Activated CD4-positive, alpha-beta T cell treated with anti-CD3 and anti-CD28 coated beads, Interleukin-2, amount 10 ng/mL, durations not matched to agents 24 days and 14 days (primary cell): ENCODE measurements around the gene WDR64. TPM values are rescaled to one million over a fixed set of nuclear protein-coding genes. Genes with fewer than 3 reads are reported as not detected.

Experiments used
- DNase-seq: peaks from one replicate; pipeline ENCODE4 v3.0.0; 2022
- H3K27ac Mint-ChIP-seq: one replicate; pipeline ENCODE4 v1.8.0; 2022; ENCODE audit warnings: mild to moderate bottlenecking, mixed read lengths
- H3K27me3 Mint-ChIP-seq: one replicate; pipeline ENCODE4 v1.8.0; 2022; ENCODE audit warnings: mixed read lengths
- H3K36me3 Mint-ChIP-seq: one replicate; pipeline ENCODE4 v1.8.0; 2022; ENCODE audit warnings: low read depth, mild to moderate bottlenecking, mixed read lengths
- H3K4me1 Mint-ChIP-seq: one replicate; pipeline ENCODE4 v1.8.0; 2021; ENCODE audit warnings: mixed read lengths
- H3K4me3 Mint-ChIP-seq: one replicate; pipeline ENCODE4 v1.8.0; 2022; ENCODE audit warnings: mild to moderate bottlenecking, moderate library complexity, mixed read lengths
- H3K9me3 Mint-ChIP-seq: one replicate; pipeline ENCODE4 v1.8.0; 2021; ENCODE audit warnings: mixed read lengths
- intact Hi-C: fragments of 100-400 bp; cut with micrococcal nuclease; formaldehyde crosslinking; loops from one replicate; pipeline ENCODE4 v1.15.1; 2023
- total RNA-seq: library from RNA; stranded (reverse); gene quantifications from 2 replicates; pipeline ENCODE4 v1.2.3, GENCODE V29; 2022

The WDR64 gene
- total RNA-seq, 1 donor from 2014 or later = not detected

DNA sequence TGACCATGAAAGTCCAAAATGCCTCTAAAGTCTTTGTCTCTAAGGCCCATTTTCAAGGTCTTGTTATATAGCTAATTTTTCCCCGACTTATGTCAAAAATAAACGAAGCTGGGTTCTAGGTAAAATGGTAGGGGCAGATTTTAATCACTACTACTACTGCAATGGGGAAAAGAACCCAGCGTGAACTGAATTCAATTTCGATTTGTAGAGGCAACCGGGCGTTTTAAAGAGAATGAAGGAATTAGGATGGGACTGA lies 195.4 kb downstream of the WDR64 start:
- DNase-seq = no peak
- intact Hi-C loops = loop anchor here (1.0 kb wide), 3 partner anchors 151 to 328 kb away; partner anchors contain the start of genes CHML, FH and OPN3
- H3K9me3 Mint-ChIP-seq = no peaks in the 10 kb centered on the region
- H3K27me3 Mint-ChIP-seq = peaks cover 6% of the 10 kb centered on the region
- H3K27ac Mint-ChIP-seq = peak overlapping the region; percentile 99
- peak overlapping the region; percentile 94 for H3K4me3 Mint-ChIP-seq
- peaks cover 23% of the 10 kb centered on the region for H3K36me3 Mint-ChIP-seq
- H3K4me1 Mint-ChIP-seq = peaks cover 28% of the 10 kb centered on the region

DNA sequence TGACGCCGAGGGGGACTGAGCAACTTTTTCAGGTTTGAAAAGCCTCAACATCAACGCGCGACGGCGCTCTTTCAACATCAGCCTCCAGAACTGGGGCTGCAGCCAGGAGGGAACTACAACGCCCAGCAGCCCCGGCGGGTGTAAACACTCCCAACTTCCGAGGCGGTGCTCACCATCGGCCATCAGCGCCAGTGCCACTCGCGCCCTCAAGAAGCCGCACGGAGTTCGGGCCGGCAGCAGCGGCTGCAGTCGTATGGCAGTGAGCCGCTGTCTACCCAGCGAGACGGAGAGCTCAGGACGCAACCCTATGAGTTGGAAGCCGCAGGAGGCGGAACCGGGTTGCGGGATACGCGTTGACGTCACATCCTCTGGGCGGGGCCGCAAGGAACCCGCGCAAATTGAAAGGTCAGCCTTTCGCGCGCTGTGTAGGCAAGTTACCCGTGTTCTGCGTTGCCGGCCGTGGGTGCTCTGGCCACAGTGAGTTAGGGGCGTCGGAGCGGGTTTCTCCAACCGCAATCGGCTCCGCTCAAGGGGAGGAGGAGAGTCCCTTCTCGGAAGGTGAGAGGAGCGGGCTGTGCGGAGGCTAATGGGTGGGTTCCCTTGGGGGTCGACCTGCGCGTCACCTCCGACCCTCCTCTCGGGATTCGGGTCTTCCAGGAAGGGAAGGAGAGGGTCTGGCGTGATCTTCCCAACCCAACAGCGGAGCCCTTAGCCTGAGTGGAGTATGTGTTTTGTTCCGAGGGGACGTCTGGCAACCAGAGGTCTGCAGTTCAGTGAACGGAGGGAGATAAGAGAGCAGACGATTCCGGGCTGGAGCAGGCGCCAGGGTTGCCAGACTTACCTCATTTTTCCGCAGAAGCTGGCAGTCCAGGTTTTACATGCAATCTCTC lies 196.0 kb downstream of the WDR64 start, which contains the start of gene EXO1:
Gene EXO1, plus strand, starts transcription at position 409 of the 890 bp plus-strand sequence. CDS start 2,222 bp downstream, outside the sequence.
- Mint-ChIP-seq H3K4me3 (peak within 1 kb of the TSS; percentile 94), H3K36me3 (peaks cover 24% of the 10 kb centered on the region), H3K9me3 (no peaks in the 10 kb centered on the region), H3K27me3 (peaks cover 1% of the 10 kb centered on the region), H3K27ac (peak within 1 kb of the TSS; percentile 99), H3K4me1 (peaks cover 28% of the 10 kb centered on the region)
- intact Hi-C loops = loop anchor here (1.0 kb wide), 5 partner anchors 150 to 329 kb away; partner anchors contain the start of genes CHML, FH and OPN3
- DNase-seq = peak; percentile 97

GRCh38 chr1:241848686-241849344 lies 196.7 kb downstream of the WDR64 start:
- peak overlapping the region; percentile 99 for H3K27ac Mint-ChIP-seq
- peaks cover 28% of the 10 kb centered on the region for H3K4me1 Mint-ChIP-seq
- peaks cover 1% of the 10 kb centered on the region for H3K27me3 Mint-ChIP-seq
- DNase-seq = no peak
- H3K36me3 Mint-ChIP-seq = peaks cover 30% of the 10 kb centered on the region
- H3K9me3 Mint-ChIP-seq = no peaks in the 10 kb centered on the region
- peak overlapping the region; percentile 94 for H3K4me3 Mint-ChIP-seq
- intact Hi-C loops = loop anchor here (1.0 kb wide), 2 partner anchors 238 to 318 kb away; no protein-coding TSS in a partner anchor

- H3K4me1 Mint-ChIP-seq = peaks cover 28% of the 10 kb centered on the region
- DNase-seq = no peak
- H3K36me3 Mint-ChIP-seq = peaks cover 34% of the 10 kb centered on the region
- H3K27ac Mint-ChIP-seq = no peak overlapping the region
- intact Hi-C loops = no loop called here
- no peaks in the 10 kb centered on the region for H3K9me3 Mint-ChIP-seq
- H3K27me3 Mint-ChIP-seq = no peaks in the 10 kb centered on the region
- peak overlapping the region; percentile 94 for H3K4me3 Mint-ChIP-seq
Measured at GRCh38 chr1:241849345-241849695, 197.2 kb downstream of the WDR64 start.

Other genes starting within 250 kb of the WDR64 start
- 98.6 and 103 TPM in 2 replicates for gene FH, start 132.5 kb upstream of the WDR64 start, total RNA-seq
- 0.09 TPM in 1 of 2 replicates, not detected in the other for gene KMO, start 119.9 kb upstream of the WDR64 start, total RNA-seq
- 19.5 and 21.4 TPM in 2 replicates for gene CHML, start 11.9 kb upstream of the WDR64 start, total RNA-seq
- 11.2 and 11.6 TPM in 2 replicates for gene OPN3, start 11.9 kb upstream of the WDR64 start, total RNA-seq
- gene EXO1, start 195.9 kb downstream of the WDR64 start, total RNA-seq = 60.9 and 63.5 TPM in 2 replicates